ENCODE measurements around the gene PSRC1. TPM values are rescaled to one million over a fixed set of nuclear protein-coding genes. Genes with fewer than 3 reads are reported as not detected.

Gene PSRC1
- total RNA-seq, 2 donors from 2014 or later = 1.8 TPM; not detected in 1

DNA sequence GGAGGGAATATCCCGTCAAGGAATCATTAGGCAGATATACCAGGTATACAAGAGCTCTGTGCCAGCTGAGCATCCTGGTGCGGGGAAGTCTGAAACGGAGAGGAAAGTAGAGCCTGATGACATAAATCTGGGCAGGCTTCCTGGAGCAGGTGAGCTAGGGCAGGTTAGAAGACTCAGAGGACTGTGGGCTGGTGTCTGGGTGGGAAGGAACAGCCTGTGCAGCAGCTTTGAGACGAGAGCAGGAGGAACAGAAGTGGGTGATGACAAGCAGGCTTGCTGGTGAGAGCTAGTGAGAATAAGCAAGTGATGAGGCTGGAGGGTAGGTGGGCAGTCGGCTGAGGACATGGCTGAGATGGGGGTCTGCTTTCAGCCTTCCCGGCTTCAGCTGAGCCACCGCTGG is 26.9 kb downstream of the PSRC1 start:
- WGBS, 2 donors = 80% methylated on average over 7 of the region's 7 CpGs
- ATAC-seq = no peak
- H3K27me3 ChIP-seq = no peaks in the 10 kb centered on the region
- no peak overlapping the region for H3K4me3 ChIP-seq
- no peak for DNase-seq
- no peaks in the 10 kb centered on the region for H3K36me3 ChIP-seq (replicated peaks in 1 of 2; ENCODE audit: insufficient read depth in 1 of 2, low read depth in 2 of 2)
- intact Hi-C loops (cut with DNase I) = no loop called here
- H3K9me3 ChIP-seq = no peaks in the 10 kb centered on the region
- peaks cover 21% of the 10 kb centered on the region for H3K4me1 ChIP-seq
- no peak for TF ChIP-seq POLR2A (IDR thresholded peaks at IDR 0.05)
- TF ChIP-seq, protein P1, sequence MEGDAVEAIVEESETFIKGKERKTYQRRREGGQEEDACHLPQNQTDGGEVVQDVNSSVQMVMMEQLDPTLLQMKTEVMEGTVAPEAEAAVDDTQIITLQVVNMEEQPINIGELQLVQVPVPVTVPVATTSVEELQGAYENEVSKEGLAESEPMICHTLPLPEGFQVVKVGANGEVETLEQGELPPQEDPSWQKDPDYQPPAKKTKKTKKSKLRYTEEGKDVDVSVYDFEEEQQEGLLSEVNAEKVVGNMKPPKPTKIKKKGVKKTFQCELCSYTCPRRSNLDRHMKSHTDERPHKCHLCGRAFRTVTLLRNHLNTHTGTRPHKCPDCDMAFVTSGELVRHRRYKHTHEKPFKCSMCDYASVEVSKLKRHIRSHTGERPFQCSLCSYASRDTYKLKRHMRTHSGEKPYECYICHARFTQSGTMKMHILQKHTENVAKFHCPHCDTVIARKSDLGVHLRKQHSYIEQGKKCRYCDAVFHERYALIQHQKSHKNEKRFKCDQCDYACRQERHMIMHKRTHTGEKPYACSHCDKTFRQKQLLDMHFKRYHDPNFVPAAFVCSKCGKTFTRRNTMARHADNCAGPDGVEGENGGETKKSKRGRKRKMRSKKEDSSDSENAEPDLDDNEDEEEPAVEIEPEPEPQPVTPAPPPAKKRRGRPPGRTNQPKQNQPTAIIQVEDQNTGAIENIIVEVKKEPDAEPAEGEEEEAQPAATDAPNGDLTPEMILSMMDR (IDR thresholded peaks at IDR 0.05) = no peak
- H3K27ac ChIP-seq = no peak overlapping the region

DNA sequence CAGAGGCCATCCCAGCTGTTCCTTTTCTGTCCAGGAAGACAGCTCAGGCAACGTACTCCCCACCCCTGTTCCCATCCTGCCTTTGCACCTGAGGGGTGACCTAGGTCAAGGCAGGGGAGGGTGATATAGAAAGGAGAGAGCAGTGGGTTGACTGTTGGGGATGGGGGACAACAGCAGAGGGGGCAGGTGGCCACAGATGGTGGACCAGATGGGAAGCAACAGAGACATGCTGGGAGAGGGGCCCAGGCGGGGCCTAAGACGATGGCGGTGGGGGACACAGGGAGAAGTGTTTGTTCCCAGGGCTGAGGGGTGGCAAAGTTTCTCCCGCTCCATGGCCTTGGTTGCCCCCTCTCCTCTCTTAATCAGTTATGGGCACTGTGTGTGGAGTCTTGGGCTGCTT is 27.3 kb downstream of the PSRC1 start:
- H3K27me3 ChIP-seq = no peaks in the 10 kb centered on the region
- TF ChIP-seq, protein P1 (IDR thresholded peaks at IDR 0.05) = no peak
- TF ChIP-seq POLR2A (IDR thresholded peaks at IDR 0.05) = no peak

DNA sequence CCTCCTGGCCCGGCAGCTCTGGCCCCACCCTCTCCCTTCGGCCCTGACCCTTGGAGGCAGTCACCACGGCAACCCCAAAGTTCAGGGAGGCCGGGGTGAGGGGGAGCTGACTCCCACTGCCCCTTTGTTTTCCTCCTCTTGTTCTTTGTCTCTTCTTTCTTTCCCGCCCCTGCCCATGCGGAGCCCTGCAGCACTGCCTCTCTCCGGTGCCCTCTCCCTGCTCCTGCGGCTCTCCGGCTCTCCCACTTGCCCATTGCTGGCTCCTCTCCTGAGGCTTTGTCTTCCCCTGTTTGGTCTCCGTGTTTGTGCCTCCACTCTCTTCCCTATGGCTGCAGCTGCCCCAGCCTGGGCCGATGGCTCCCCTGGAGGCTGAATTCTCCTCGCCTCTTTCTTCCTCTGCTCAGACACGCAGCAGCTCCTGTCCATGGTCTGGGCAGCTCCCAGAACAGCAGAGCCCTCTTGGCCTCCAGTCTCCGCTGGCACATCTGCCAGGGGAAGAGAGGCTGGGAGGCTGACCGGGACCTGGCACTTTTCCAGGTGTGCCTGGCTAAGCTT is 27.8 kb downstream of the PSRC1 start:
- 65 to 75% methylated on average over 14 to 15 of the region's 15 CpGs for WGBS, 2 donors
- no peak for TF ChIP-seq POLR2A (IDR thresholded peaks at IDR 0.05)
- TF ChIP-seq, protein P1 (IDR thresholded peaks at IDR 0.05) = no peak
- DNase-seq (no peak), ATAC-seq (no peak)
- H3K27ac ChIP-seq = peak overlapping the region in 1 of 4 donors; percentile 69
- H3K4me1 ChIP-seq = peaks cover 29% of the 10 kb centered on the region
- H3K4me3 ChIP-seq = no peak overlapping the region
- intact Hi-C loops (cut with DNase I) = no loop called here
- H3K36me3 ChIP-seq (replicated peaks in 1 of 2; ENCODE audit: insufficient read depth in 1 of 2, low read depth in 2 of 2) = no peaks in the 10 kb centered on the region
- H3K27me3 ChIP-seq = no peaks in the 10 kb centered on the region
- no peaks in the 10 kb centered on the region for H3K9me3 ChIP-seq

More for the DNA sequence above, 27.3 kb downstream of the PSRC1 start:
- no peak overlapping the region for H3K4me3 ChIP-seq
- H3K36me3 ChIP-seq (replicated peaks in 1 of 2; ENCODE audit: insufficient read depth in 1 of 2, low read depth in 2 of 2) = no peaks in the 10 kb centered on the region
- no peaks in the 10 kb centered on the region for H3K9me3 ChIP-seq
- DNase-seq = no peak
- H3K27ac ChIP-seq = no peak overlapping the region
- ATAC-seq = no peak
- intact Hi-C loops (cut with DNase I) = no loop called here
- H3K4me1 ChIP-seq = peaks cover 24% of the 10 kb centered on the region
- WGBS, 2 donors = 70 to 92% methylated on average over 3 to 5 of the region's 5 CpGs

DNA sequence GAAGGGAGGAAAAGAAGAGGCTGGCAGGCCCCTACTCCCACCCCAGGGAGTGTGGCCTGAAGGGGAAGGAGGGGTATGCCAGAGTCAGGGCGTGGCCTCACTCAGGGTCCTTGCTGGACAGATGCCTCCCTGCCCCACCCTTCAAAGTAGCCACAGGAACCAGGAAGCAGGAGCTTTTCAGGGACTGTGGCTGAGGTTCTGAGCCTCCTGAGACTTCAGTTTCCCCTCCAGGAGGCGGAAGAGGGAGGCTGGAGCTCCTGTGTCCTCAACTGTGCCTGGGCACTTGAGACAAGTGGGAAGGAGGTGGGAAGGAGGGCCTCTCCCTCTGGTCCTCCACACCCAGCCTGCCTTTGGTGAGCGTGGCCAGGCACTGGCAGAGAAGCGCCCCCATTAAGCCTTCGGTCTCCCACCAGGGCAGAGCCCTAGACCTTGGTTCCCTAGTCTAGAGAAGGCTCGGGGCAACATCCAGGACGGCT is 28.3 kb downstream of the PSRC1 start:
- DNase-seq = no peak
- intact Hi-C loops (cut with DNase I) = no loop called here

More for the DNA sequence above, 28.3 kb downstream of the PSRC1 start:
- TF ChIP-seq, protein P1 (IDR thresholded peaks at IDR 0.05) = no peak
- no peak for TF ChIP-seq POLR2A (IDR thresholded peaks at IDR 0.05)
- no peak for ATAC-seq
- Histone ChIP-seq H3K4me3 (no peak overlapping the region), H3K36me3 (replicated peaks in 1 of 2; ENCODE audit: insufficient read depth in 1 of 2, low read depth in 2 of 2) (no peaks in the 10 kb centered on the region), H3K27me3 (no peaks in the 10 kb centered on the region), H3K9me3 (no peaks in the 10 kb centered on the region), H3K4me1 (peaks cover 32% of the 10 kb centered on the region), H3K27ac (peak overlapping the region in 2 of 4 donors; percentile 69 to 73)
- 74 to 76% methylated on average over 6 of the region's 7 CpGs for WGBS, 2 donors
